Thoracic aorta (tissue), 2 donors: Measurements from ENCODE around the gene GLP2R. TPM values are rescaled to one million over a fixed set of nuclear protein-coding genes. Genes with fewer than 3 reads are reported as not detected.

Experiments
- ATAC-seq: fragments of 150-250 bp; one replicate; pipeline ENCODE4 v1.8.0; 2017; ENCODE audit warnings: low read depth; ENCODE audit not compliant: insufficient number of reproducible peaks, low FRiP score
- DNase-seq: peaks from one replicate; pipeline ENCODE4 v3.0.0-alpha.2; 2020; ENCODE audit warnings: low spot score
- H3K27ac ChIP-seq, 2 donors: fragments of 200-600 bp; sonication (generic); 1 replicate in 1 of 2; 2 replicates in 1 of 2; pipeline ENCODE4 v1.5.1; 2016; ENCODE audit warnings: mild to moderate bottlenecking in 2 of 2, moderate library complexity in 2 of 2
- H3K27me3 ChIP-seq: fragments of 200-600 bp; sonication (generic); replicated peaks from 2 replicates; pipeline ENCODE4 v1.6.0; 2016; ENCODE audit warnings: mild to moderate bottlenecking; ENCODE audit not compliant: insufficient read depth
- H3K36me3 ChIP-seq: fragments of 200-600 bp; sonication (generic); one replicate; pipeline ENCODE4 v1.5.1; 2016
- H3K4me1 ChIP-seq, 2 donors: fragments of 200-600 bp; sonication (generic); 1 replicate in 1 of 2; 2 replicates in 1 of 2; pipeline versions ENCODE4 v1.5.1 to v1.6.0; 2016; ENCODE audit warnings: low read depth in 2 of 2, mild to moderate bottlenecking in 1 of 2; ENCODE audit not compliant: control insufficient read depth in 1 of 2
- H3K4me3 ChIP-seq: fragments of 200-600 bp; sonication (generic); 2 replicates; pipeline ENCODE4 v1.5.1; 2016; ENCODE audit warnings: mild to moderate bottlenecking
- H3K9me3 ChIP-seq: fragments of 200-600 bp; sonication (generic); 2 replicates; pipeline ENCODE4 v1.5.1; 2016
- total RNA-seq, 2 donors: library from RNA; depleted of rRNA; stranded (reverse); fragments of >200 nt; gene quantifications; one replicate each; pipeline versions ENCODE4 v1.1.0 to v1.2.3, GENCODE V29; 2016
- TF ChIP-seq, protein P1 (sequence below): fragments of 200-600 bp; sonication (generic); IDR thresholded peaks from one replicate; pipeline ENCODE4 v1.5.1; 2019; ENCODE audit warnings: antibody characterized with exemption

GLP2R gene
- total RNA-seq, 2 donors from 2014 or later = 2.3 TPM; not detected in 1

- H3K4me3 ChIP-seq = no peak overlapping the region
- TF ChIP-seq, protein P1, sequence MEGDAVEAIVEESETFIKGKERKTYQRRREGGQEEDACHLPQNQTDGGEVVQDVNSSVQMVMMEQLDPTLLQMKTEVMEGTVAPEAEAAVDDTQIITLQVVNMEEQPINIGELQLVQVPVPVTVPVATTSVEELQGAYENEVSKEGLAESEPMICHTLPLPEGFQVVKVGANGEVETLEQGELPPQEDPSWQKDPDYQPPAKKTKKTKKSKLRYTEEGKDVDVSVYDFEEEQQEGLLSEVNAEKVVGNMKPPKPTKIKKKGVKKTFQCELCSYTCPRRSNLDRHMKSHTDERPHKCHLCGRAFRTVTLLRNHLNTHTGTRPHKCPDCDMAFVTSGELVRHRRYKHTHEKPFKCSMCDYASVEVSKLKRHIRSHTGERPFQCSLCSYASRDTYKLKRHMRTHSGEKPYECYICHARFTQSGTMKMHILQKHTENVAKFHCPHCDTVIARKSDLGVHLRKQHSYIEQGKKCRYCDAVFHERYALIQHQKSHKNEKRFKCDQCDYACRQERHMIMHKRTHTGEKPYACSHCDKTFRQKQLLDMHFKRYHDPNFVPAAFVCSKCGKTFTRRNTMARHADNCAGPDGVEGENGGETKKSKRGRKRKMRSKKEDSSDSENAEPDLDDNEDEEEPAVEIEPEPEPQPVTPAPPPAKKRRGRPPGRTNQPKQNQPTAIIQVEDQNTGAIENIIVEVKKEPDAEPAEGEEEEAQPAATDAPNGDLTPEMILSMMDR = no peak
- H3K36me3 ChIP-seq = no peaks in the 10 kb centered on the region
- no peak overlapping the region for H3K27ac ChIP-seq
- no peaks in the 10 kb centered on the region for H3K9me3 ChIP-seq
- ATAC-seq = no peak
- H3K4me1 ChIP-seq = no peaks in the 10 kb centered on the region
- no peak for DNase-seq
- no peaks in the 10 kb centered on the region for H3K27me3 ChIP-seq
Measured at GRCh38 chr17:9925457-9925856, 99.7 kb downstream of the GLP2R start.

DNA sequence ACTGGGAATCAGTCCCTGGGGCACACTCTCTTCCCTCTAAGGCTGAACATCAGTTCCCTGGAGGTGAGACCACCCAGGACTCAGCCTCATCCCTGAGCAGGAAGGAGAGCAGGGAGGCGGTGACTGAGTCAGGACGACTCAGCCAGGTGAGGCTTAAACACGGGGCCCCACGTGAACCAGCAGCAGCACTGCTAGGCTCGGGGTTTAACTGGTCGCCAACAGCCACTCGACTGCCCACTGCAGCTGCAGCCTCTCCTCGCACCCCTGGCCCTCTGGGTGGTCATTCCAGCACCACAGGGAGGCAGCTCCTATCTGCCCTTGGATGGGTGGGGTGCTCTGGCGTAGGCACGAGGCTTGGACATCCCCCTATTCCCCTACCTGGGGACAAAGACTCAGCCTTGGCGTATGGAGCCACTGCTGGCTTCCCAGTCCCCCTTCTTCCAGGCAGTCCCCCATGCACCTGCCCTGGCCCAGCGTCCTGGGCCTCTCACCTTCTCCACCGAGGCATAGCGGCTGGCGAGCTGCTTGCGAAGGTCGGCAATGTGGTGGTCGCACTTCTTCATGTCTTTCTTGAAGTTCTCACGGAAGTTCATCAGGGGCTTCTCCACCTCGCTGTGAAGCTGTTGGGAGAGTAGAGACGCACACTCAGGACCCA, 100.6 kb downstream of the GLP2R start:
- ATAC-seq (no peak), DNase-seq (no peak)
- no peaks in the 10 kb centered on the region for H3K27me3 ChIP-seq
- no peak overlapping the region for H3K27ac ChIP-seq
- no peaks in the 10 kb centered on the region for H3K36me3 ChIP-seq
- TF ChIP-seq, protein P1 = no peak
- H3K4me1 ChIP-seq = no peaks in the 10 kb centered on the region
- no peaks in the 10 kb centered on the region for H3K9me3 ChIP-seq
- no peak overlapping the region for H3K4me3 ChIP-seq

- Histone ChIP-seq H3K27ac (no peak overlapping the region), H3K4me3 (no peak overlapping the region), H3K27me3 (no peaks in the 10 kb centered on the region), H3K36me3 (no peaks in the 10 kb centered on the region), H3K4me1 (no peaks in the 10 kb centered on the region), H3K9me3 (no peaks in the 10 kb centered on the region)
- TF ChIP-seq, protein P1 = peak; percentile 15
- no peak for ATAC-seq
- no peak for DNase-seq
Measured at GRCh38 chr17:9928601-9929333, 103.0 kb downstream of the GLP2R start.

DNA sequence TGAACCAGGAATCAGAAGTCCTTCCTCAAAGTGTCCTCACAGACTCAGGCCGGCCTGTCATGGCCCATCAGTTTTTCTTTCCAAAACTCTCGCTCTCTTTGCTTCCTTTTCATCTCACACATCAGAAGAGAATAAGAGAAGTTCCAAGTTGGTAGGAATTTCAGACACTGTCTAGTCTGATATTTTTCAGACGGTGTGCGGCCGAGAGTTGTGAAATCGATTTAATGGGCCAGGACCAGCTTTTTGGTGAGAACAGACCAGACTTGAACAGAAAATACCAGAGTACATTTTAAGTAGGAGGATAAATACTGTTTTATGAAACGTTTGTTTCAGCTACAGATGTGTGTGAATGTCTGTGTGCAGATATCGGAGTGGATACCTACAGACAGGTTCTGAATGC, 104.1 kb downstream of the GLP2R start:
- no peaks in the 10 kb centered on the region for H3K27me3 ChIP-seq
- H3K4me1 ChIP-seq = no peaks in the 10 kb centered on the region
- H3K36me3 ChIP-seq = no peaks in the 10 kb centered on the region
- no peak overlapping the region for H3K4me3 ChIP-seq
- ATAC-seq = no peak
- TF ChIP-seq, protein P1 = no peak
- DNase-seq = no peak
- no peaks in the 10 kb centered on the region for H3K9me3 ChIP-seq
- H3K27ac ChIP-seq = no peak overlapping the region

DNA sequence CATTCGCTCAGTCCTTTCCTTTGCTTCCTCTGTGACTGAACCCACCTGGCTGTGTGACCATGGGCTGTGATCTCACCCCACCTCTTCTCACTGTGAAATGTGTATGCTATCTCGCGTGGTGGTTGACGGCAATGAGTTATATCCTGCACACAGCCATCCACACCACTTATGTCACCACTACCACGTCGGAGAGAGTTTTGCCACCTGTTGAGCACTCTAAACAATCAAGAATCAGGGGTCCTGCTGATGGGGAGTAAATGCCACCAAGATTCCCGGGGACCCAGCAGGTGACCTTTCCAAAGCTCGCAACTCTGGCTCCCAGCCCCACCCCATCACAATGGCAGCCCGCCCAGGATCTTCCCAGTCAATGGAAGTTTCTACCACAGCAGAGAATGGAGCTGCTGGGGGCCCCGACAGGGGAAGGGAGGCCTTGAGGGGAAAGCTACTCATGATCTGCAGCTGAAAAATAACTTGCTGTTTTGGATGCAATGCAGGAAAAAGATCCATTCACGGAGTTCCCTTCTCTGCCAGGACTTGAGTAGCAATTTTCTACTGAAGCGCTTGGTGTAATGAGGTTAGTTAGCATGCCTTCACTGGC, 105.5 kb downstream of the GLP2R start:
- Histone ChIP-seq H3K4me3 (no peak overlapping the region), H3K27me3 (no peaks in the 10 kb centered on the region), H3K9me3 (no peaks in the 10 kb centered on the region), H3K4me1 (no peaks in the 10 kb centered on the region), H3K36me3 (no peaks in the 10 kb centered on the region), H3K27ac (no peak overlapping the region)
- no peak for DNase-seq
- TF ChIP-seq, protein P1 = no peak
- ATAC-seq = no peak
